Measurements from ENCODE around the gene SUN2. TPM values are rescaled to one million over a fixed set of nuclear protein-coding genes. Genes with fewer than 3 reads are reported as not detected.

The SUN2 gene
- total and polyA plus RNA-seq, 2 of the 13 experiments (the other 11 are each of a cell fraction or from before 2014, with no cell fraction given), result 45.6 to 56.6 TPM

DNA sequence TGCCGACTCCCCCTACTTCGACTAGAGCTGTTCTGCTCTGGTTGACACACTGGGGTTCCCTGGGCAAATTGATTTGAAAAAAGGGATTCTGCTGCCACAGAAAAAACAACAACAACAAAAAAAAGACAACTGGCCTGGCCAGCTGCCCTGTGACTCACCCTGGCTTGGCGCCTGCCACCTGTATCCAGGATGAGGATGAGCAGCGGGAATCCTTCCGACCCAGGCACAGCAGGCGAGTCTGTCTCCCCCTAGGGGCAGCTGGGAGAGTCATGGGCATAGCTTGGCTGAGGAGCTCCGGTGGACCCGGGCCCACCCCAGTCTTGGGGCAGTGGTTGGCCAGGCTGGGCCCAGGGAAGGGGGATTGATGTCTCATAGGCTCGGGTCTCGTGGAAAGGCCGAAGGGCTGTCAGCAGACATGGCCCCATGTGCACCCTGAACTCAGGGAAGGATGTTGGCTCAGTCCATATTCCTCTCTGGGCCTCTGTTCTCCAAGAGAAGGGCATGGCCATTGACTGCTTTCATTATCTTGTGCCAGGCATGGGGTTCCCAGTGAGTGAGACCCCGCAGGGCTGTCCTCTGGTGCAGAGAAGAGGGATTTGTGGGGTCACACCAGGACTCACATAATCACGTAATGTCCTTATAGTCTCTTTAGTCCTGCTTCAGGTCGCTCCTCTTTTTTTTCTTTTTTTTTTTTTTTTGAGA is 10.4 kb upstream of the SUN2 start (continued):
- TF ChIP-seq, protein P1, sequence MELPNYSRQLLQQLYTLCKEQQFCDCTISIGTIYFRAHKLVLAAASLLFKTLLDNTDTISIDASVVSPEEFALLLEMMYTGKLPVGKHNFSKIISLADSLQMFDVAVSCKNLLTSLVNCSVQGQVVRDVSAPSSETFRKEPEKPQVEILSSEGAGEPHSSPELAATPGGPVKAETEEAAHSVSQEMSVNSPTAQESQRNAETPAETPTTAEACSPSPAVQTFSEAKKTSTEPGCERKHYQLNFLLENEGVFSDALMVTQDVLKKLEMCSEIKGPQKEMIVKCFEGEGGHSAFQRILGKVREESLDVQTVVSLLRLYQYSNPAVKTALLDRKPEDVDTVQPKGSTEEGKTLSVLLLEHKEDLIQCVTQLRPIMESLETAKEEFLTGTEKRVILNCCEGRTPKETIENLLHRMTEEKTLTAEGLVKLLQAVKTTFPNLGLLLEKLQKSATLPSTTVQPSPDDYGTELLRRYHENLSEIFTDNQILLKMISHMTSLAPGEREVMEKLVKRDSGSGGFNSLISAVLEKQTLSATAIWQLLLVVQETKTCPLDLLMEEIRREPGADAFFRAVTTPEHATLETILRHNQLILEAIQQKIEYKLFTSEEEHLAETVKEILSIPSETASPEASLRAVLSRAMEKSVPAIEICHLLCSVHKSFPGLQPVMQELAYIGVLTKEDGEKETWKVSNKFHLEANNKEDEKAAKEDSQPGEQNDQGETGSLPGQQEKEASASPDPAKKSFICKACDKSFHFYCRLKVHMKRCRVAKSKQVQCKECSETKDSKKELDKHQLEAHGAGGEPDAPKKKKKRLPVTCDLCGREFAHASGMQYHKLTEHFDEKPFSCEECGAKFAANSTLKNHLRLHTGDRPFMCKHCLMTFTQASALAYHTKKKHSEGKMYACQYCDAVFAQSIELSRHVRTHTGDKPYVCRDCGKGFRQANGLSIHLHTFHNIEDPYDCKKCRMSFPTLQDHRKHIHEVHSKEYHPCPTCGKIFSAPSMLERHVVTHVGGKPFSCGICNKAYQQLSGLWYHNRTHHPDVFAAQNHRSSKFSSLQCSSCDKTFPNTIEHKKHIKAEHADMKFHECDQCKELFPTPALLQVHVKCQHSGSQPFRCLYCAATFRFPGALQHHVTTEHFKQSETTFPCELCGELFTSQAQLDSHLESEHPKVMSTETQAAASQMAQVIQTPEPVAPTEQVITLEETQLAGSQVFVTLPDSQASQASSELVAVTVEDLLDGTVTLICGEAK (IDR thresholded peaks at IDR 0.05), result no peak
- TF ChIP-seq, protein P1 (CRISPR knock-in tag; IDR thresholded peaks at IDR 0.05), result 0 out of 2 replicates have a peak, but pooled peaks have one; percentile 19
- TF ChIP-seq FOSL2 (CRISPR knock-in tag; IDR thresholded peaks at IDR 0.05) (peak; percentile 92), LCORL (IDR thresholded peaks at IDR 0.05) (no peak), LCORL (CRISPR knock-in tag; IDR thresholded peaks at IDR 0.05) (peak; percentile 50; the same call in 1 of the 2 replicates), HMGA1 (CRISPR knock-in tag; conservative IDR thresholded peaks at IDR 0.05) (no peak), HNF4A (CRISPR knock-in tag; IDR thresholded peaks at IDR 0.05) (0 out of 2 replicates have a peak, but pooled peaks have one; percentile 4), PHF8 (CRISPR knock-in tag; IDR thresholded peaks at IDR 0.05) (peak; percentile 38; the same call in 1 of the 2 replicates), STAT5B (CRISPR knock-in tag; IDR thresholded peaks at IDR 0.05) (no peak), GATAD1 (CRISPR knock-in tag; IDR thresholded peaks at IDR 0.05) (0 out of 2 replicates have a peak, but pooled peaks have one; percentile 23), CHCHD3 (CRISPR knock-in tag; IDR thresholded peaks at IDR 0.05) (no peak), ISL2 (CRISPR knock-in tag; IDR thresholded peaks at IDR 0.05) (no peak), KDM5B (CRISPR knock-in tag; IDR thresholded peaks at IDR 0.05; ENCODE audit: borderline replicate concordance) (peak; percentile 22; the same call in 1 of the 2 replicates)
- TF ChIP-seq, protein P2, sequence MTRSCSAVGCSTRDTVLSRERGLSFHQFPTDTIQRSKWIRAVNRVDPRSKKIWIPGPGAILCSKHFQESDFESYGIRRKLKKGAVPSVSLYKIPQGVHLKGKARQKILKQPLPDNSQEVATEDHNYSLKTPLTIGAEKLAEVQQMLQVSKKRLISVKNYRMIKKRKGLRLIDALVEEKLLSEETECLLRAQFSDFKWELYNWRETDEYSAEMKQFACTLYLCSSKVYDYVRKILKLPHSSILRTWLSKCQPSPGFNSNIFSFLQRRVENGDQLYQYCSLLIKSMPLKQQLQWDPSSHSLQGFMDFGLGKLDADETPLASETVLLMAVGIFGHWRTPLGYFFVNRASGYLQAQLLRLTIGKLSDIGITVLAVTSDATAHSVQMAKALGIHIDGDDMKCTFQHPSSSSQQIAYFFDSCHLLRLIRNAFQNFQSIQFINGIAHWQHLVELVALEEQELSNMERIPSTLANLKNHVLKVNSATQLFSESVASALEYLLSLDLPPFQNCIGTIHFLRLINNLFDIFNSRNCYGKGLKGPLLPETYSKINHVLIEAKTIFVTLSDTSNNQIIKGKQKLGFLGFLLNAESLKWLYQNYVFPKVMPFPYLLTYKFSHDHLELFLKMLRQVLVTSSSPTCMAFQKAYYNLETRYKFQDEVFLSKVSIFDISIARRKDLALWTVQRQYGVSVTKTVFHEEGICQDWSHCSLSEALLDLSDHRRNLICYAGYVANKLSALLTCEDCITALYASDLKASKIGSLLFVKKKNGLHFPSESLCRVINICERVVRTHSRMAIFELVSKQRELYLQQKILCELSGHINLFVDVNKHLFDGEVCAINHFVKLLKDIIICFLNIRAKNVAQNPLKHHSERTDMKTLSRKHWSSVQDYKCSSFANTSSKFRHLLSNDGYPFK (CRISPR knock-in tag; IDR thresholded peaks at IDR 0.05; ENCODE audit: borderline replicate concordance), result no peak

Measured in HepG2 (cell line).